K562 (cell line): ENCODE measurements around the gene PGAP2. TPM values are rescaled to one million over a fixed set of nuclear protein-coding genes. Genes with fewer than 3 reads are reported as not detected.

ENCODE experiments used
- DNMT1 ChIP-seq: fragments of 450-650 bp; IDR thresholded peaks from 2 replicates; pipeline ENCODE4 v1.6.1; 2016; ENCODE audit warnings: antibody characterized with exemption, mild to moderate bottlenecking
- E2F3 ChIP-seq: fragments of 250-450 bp; sonication (Bioruptor Pico); IDR thresholded peaks from 2 replicates; pipeline ENCODE4 v1.4.0; 2020; ENCODE audit warnings: mild to moderate bottlenecking
- ELF2 ChIP-seq: fragments of 250-450 bp; sonication (Bioruptor Pico); IDR thresholded peaks from 2 replicates; pipeline ENCODE4 v1.5.0; 2021; ENCODE audit warnings: mild to moderate bottlenecking
- KDM4B ChIP-seq, 2 experiments: fragments of 450-650 bp in 1 of 2; sonication (generic) in 1 of 2; IDR thresholded peaks; 2 replicates each; pipeline ENCODE4 v1.6.1; 2016 to 2017; ENCODE audit warnings: borderline replicate concordance in 2 of 2, antibody characterized with exemption in 1 of 2, low read depth in 1 of 2, mild to moderate bottlenecking in 1 of 2
- KLF16 ChIP-seq: IDR thresholded peaks from 2 replicates; pipeline ENCODE4 v1.6.1; 2016; ENCODE audit warnings: antibody characterized with exemption
- KLF6 ChIP-seq: fragments of 250-450 bp; sonication (Bioruptor Pico); IDR thresholded peaks from 2 replicates; pipeline ENCODE4 v1.4.0; 2020; ENCODE audit warnings: mild to moderate bottlenecking, moderate library complexity, borderline replicate concordance
- LEF1 ChIP-seq: fragments of 450-650 bp; IDR thresholded peaks from 2 replicates; pipeline ENCODE4 v1.6.1; 2016; ENCODE audit warnings: mild to moderate bottlenecking
- POLR2AphosphoS5 ChIP-seq: IDR thresholded peaks from 2 replicates; pipeline ENCODE4 v1.6.1; 2011; ENCODE audit warnings: mild to moderate bottlenecking, low read depth, low read length, moderate library complexity; ENCODE audit not compliant: control insufficient read depth, insufficient read depth
- RFX1 ChIP-seq: fragments of 450-650 bp; IDR thresholded peaks from 2 replicates; pipeline ENCODE4 v1.6.1; 2016; ENCODE audit warnings: mild to moderate bottlenecking, moderate library complexity
- SIX5 ChIP-seq, 2 experiments: IDR thresholded peaks; 2 replicates each; pipeline ENCODE4 v1.6.1; 2011; ENCODE audit warnings: low read length in 2 of 2, borderline replicate concordance in 1 of 2, low read depth in 1 of 2, mild to moderate bottlenecking in 1 of 2, moderate library complexity in 1 of 2; ENCODE audit not compliant: insufficient read depth in 1 of 2
- SMAD2 ChIP-seq: fragments of 150-350 bp; IDR thresholded peaks from 2 replicates; pipeline ENCODE4 v1.6.1; 2014; ENCODE audit warnings: low read depth, mild to moderate bottlenecking, low read length
- SNRNP70 ChIP-seq: fragments of 200-400 bp; formaldehyde crosslinking; optimal IDR thresholded peaks from 2 replicates; pipeline ENCODE3; 2017; ENCODE audit warnings: low read depth, low read length
- TRIM24 ChIP-seq, 2 experiments: fragments of 450-650 bp; IDR thresholded peaks; 2 replicates each; pipeline ENCODE4 v1.6.1; 2016
- ZNF224 ChIP-seq: sonication (generic); formaldehyde crosslinking; IDR thresholded peaks from 2 replicates; pipeline ENCODE4 v1.8.0; 2022; ENCODE audit warnings: mild to moderate bottlenecking, missing genetic modification reagents
- ZNF586 ChIP-seq: fragments of 450-650 bp; formaldehyde crosslinking; conservative IDR thresholded peaks from 2 replicates; pipeline ENCODE4 v1.4.0; 2020; ENCODE audit warnings: mild to moderate bottlenecking, moderate library complexity
- ZNF76 ChIP-seq: fragments of 250-450 bp; sonication (Bioruptor Pico); IDR thresholded peaks from 2 replicates; pipeline ENCODE4 v1.4.0; 2020; ENCODE audit warnings: mild to moderate bottlenecking, moderate library complexity, borderline replicate concordance
- ZZZ3 ChIP-seq: fragments of 450-650 bp; IDR thresholded peaks from 2 replicates; pipeline ENCODE4 v1.6.1; 2016; ENCODE audit warnings: antibody characterized with exemption, mild to moderate bottlenecking, moderate library complexity
- polyA plus RNA-seq, 8 experiments: library from polyadenylated mRNA; depleted of rRNA in 4 of 8; stranded (reverse) in 5 of 8; unstranded in 3 of 8; fragments of >200 nt; fragmentation: Nextera tagmentation in 2 of 8; fragmentation: Illumina TruSeq in 1 of 8; extraction: Ambion mirVana in 2 of 8; extraction: Trizol in 1 of 8; gene quantifications; 2 replicates each; pipeline versions ENCODE4 v1.2.1 to v1.2.3, GENCODE V29; 2011 to 2014; ENCODE audit warnings: inconsistent platforms in 1 of 8, missing spikeins in 1 of 8
- total RNA-seq, 7 experiments: library from RNA; depleted of rRNA in 6 of 7; stranded (reverse); fragments of >200 nt in 6 of 7; fragmentation: Illumina TruSeq in 2 of 7; extraction: Trizol in 2 of 7; gene quantifications; 2 replicates each; pipeline versions ENCODE4 v1.2.1 to v1.2.3, GENCODE V29; 2011 to 2021; ENCODE audit warnings: low replicate concordance in 1 of 7
- TF ChIP-seq, protein P1 (sequence below): fragments of 250-450 bp; sonication (Bioruptor Pico); IDR thresholded peaks from 2 replicates; pipeline ENCODE4 v1.5.0; 2020; ENCODE audit warnings: mild to moderate bottlenecking, borderline replicate concordance
- TF ChIP-seq, protein P2 (sequence below): fragments of 450-650 bp; formaldehyde crosslinking; IDR thresholded peaks from 2 replicates; pipeline ENCODE4 v1.4.0; 2022; ENCODE audit warnings: missing genetic modification characterization
- TF ChIP-seq, protein P3 (sequence below): sonication (generic); formaldehyde crosslinking; IDR thresholded peaks from 2 replicates; pipeline ENCODE4 v1.4.0; 2020; ENCODE audit warnings: mild to moderate bottlenecking, missing genetic modification reagents

Gene PGAP2
- total and polyA plus RNA-seq, 9 of the 15 experiments (the other 6 are each of a cell fraction or from before 2014, with no cell fraction given), result 17.9 to 47.2 (median 33.7) TPM

DNA sequence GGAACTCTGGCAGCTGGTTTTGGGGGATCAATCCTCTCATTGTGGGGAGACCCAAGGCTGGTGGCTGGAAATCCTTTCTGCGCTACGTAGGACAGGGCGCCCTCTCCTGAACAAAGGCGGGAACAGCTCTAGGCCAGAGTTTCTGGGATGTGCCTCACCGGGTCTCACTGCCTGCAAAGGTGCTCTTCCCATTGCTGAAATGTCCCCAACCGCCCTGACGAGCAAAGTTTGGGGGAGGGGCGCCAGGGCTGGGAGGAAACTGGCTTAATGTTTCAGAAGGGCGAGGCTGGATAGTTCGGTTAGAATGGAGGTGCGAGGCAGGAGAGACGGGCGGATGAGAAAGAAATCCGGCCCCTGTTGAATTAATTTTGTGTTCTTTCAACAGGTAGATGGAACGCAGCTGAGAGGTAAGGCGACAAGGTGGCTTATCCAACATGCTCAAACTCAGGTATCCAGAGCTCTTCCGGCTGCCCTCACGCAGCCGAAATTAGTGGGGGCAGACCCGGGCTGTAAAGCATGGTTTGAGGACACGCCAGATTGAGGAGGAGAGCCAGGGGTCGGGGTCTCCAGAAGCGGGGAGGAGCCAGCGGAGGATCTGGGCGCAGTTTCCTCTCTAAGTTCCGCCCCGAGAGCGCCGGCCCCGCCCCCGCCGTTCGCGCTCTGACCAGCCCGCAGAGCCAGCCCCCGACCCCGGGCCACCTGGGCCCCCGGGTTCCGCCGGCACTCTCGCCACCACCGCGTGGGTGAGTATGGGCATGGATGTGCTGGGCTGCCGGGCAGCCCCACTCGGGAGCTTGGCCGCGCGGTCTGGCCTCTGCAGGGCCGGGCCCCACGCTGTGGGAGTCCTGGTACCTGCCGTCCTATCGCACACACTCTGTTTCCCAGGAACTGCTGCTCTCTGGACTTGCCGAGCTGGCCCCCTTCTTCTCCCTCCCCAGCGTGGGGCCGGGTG is at the start of gene PGAP2 (continued):
- TF ChIP-seq, protein P1, sequence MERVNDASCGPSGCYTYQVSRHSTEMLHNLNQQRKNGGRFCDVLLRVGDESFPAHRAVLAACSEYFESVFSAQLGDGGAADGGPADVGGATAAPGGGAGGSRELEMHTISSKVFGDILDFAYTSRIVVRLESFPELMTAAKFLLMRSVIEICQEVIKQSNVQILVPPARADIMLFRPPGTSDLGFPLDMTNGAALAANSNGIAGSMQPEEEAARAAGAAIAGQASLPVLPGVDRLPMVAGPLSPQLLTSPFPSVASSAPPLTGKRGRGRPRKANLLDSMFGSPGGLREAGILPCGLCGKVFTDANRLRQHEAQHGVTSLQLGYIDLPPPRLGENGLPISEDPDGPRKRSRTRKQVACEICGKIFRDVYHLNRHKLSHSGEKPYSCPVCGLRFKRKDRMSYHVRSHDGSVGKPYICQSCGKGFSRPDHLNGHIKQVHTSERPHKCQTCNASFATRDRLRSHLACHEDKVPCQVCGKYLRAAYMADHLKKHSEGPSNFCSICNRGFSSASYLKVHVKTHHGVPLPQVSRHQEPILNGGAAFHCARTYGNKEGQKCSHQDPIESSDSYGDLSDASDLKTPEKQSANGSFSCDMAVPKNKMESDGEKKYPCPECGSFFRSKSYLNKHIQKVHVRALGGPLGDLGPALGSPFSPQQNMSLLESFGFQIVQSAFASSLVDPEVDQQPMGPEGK (CRISPR knock-in tag), result no peak
- no peak for TF ChIP-seq POLR2AphosphoS5
- TF ChIP-seq KLF6 (CRISPR knock-in tag), result no peak
- TF ChIP-seq SMAD2, result no peak
- TF ChIP-seq E2F3 (CRISPR knock-in tag), result no peak
- TF ChIP-seq LEF1, result peak; percentile 47; the same call in 1 of the 2 replicates
- TF ChIP-seq DNMT1, result no peak
- TF ChIP-seq ZNF76 (CRISPR knock-in tag), result no peak
- TF ChIP-seq, protein P2, sequence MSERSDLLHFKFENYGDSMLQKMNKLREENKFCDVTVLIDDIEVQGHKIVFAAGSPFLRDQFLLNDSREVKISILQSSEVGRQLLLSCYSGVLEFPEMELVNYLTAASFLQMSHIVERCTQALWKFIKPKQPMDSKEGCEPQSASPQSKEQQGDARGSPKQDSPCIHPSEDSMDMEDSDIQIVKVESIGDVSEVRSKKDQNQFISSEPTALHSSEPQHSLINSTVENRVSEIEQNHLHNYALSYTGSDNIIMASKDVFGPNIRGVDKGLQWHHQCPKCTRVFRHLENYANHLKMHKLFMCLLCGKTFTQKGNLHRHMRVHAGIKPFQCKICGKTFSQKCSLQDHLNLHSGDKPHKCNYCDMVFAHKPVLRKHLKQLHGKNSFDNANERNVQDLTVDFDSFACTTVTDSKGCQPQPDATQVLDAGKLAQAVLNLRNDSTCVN (CRISPR knock-in tag), result no peak
- no peak for TF ChIP-seq ELF2 (CRISPR knock-in tag)
- TF ChIP-seq KDM4B (IDR thresholded peaks at IDR 0.05; ENCODE audit: borderline replicate concordance in 2 of 2, low read depth in 1 of 2), result 0 out of 4 replicates have a peak, but pooled peaks of 1 of the 2 experiments have one; percentile 11
- TF ChIP-seq, protein P3, sequence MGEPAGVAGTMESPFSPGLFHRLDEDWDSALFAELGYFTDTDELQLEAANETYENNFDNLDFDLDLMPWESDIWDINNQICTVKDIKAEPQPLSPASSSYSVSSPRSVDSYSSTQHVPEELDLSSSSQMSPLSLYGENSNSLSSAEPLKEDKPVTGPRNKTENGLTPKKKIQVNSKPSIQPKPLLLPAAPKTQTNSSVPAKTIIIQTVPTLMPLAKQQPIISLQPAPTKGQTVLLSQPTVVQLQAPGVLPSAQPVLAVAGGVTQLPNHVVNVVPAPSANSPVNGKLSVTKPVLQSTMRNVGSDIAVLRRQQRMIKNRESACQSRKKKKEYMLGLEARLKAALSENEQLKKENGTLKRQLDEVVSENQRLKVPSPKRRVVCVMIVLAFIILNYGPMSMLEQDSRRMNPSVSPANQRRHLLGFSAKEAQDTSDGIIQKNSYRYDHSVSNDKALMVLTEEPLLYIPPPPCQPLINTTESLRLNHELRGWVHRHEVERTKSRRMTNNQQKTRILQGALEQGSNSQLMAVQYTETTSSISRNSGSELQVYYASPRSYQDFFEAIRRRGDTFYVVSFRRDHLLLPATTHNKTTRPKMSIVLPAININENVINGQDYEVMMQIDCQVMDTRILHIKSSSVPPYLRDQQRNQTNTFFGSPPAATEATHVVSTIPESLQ (CRISPR knock-in tag), result no peak; the same call in 1 of the 2 replicates
- TF ChIP-seq SNRNP70, result no peak
- TF ChIP-seq TRIM24 (IDR thresholded peaks at IDR 0.05), result no peak
- TF ChIP-seq KLF16, result peak; percentile 40; the same call in 1 of the 2 replicates
- TF ChIP-seq RFX1, result no peak
- TF ChIP-seq SIX5 (IDR thresholded peaks at IDR 0.05; ENCODE audit: borderline replicate concordance in 1 of 2, insufficient read depth in 1 of 2, low read depth in 1 of 2, low read length in 2 of 2), result no peak
- no peak for TF ChIP-seq ZNF586
- no peak for TF ChIP-seq ZZZ3
- no peak for TF ChIP-seq ZNF224
